GM12878 (cell line): ENCODE data around the gene TNFAIP8L3. TPM values are rescaled to one million over a fixed set of nuclear protein-coding genes. Genes with fewer than 3 reads are reported as not detected.

Experiments used
- ATAC-seq: fragments of 200-7000 bp; cut with Tn5 transposase; 3 replicates; pipeline ENCODE4 v1.9.1; 2020; ENCODE audit warnings: mild to moderate bottlenecking, moderate library complexity
- BruUV-seq: library from RNA; stranded (reverse); fragments of 400-500 nt; replicated peaks from 2 replicates; lab custom pipeline; 2021; lab: Mats Ljungman, UMichigan
- CTCF ChIA-PET: fragments of 300-600 bp; sonication (Branson Sonifier 250); formaldehyde crosslinking; extraction: SDS; loops from one replicate; lab custom pipeline; 2021; ENCODE audit warnings: inconsistent platforms; lab: Yijun Ruan, JAX
- POLR2A ChIA-PET: fragments of 350-600 bp; formaldehyde crosslinking; extraction: SDS; loops from one replicate; lab custom pipeline; 2021; ENCODE audit warnings: inconsistent platforms; lab: Charles Lee
- RAD21 ChIA-PET: fragments of 300-600 bp; sonication (Branson Sonifier 250); formaldehyde crosslinking; loops from one replicate; lab custom pipeline; 2023; ENCODE audit warnings: antibody characterized with exemption; ENCODE audit not compliant: unreplicated experiment; lab: Charles Lee
- SMC1A ChIA-PET: fragments of 300-600 bp; sonication (Branson Sonifier 250); formaldehyde crosslinking; loops from one replicate; lab custom pipeline; 2023; ENCODE audit not compliant: unreplicated experiment, uncharacterized antibody; lab: Charles Lee
- DNase-seq: peaks from one replicate; pipeline ENCODE4 v3.0.0-alpha.2; 2011; ENCODE audit warnings: low read depth, low spot score
- FAIRE-seq: peaks from 3 replicates; lab custom pipeline; 2011; peaks lifted over from hg19 to GRCh38; lab: Jason Lieb, UNC
- H2AFZ ChIP-seq: 2 replicates; pipeline ENCODE4 v1.6.0; 2011; ENCODE audit warnings: low read depth, low read length, control low read depth; ENCODE audit not compliant: control insufficient read depth
- H3K27ac ChIP-seq: 2 replicates; pipeline ENCODE4 v1.5.1; 2011; ENCODE audit warnings: control low read depth; ENCODE audit not compliant: control insufficient read depth, insufficient read depth
- H3K27me3 ChIP-seq, 2 experiments: replicated peaks in 1 of 2; 2 replicates each; pipeline versions ENCODE4 v1.6.0 to v1.6.1; 2011; ENCODE audit warnings: low read length in 1 of 2; ENCODE audit not compliant: control insufficient read depth in 2 of 2, insufficient read depth in 2 of 2
- H3K36me3 ChIP-seq, 2 experiments: 2 replicates each; pipeline ENCODE4 v1.5.1; 2011; ENCODE audit warnings: low read length in 1 of 2; ENCODE audit not compliant: control insufficient read depth in 2 of 2, insufficient read depth in 2 of 2
- H3K4me1 ChIP-seq: 2 replicates; pipeline ENCODE4 v1.6.1; 2011; ENCODE audit warnings: mild to moderate bottlenecking, low read length, moderate library complexity, mixed read lengths; ENCODE audit not compliant: control insufficient read depth, insufficient read depth
- H3K4me2 ChIP-seq: 2 replicates; pipeline ENCODE4 v1.6.0; 2011; ENCODE audit warnings: control low read depth; ENCODE audit not compliant: control insufficient read depth, insufficient read depth
- H3K4me3 ChIP-seq: fragments of 200-600 bp; sonication (generic); 2 replicates; pipeline ENCODE4 v1.5.1; 2016
- H3K79me2 ChIP-seq: 2 replicates; pipeline ENCODE4 v1.6.0; 2011; ENCODE audit warnings: low read length; ENCODE audit not compliant: control insufficient read depth, insufficient read depth
- H3K9ac ChIP-seq: 2 replicates; pipeline ENCODE4 v1.8.0; 2011; ENCODE audit warnings: low read length, control low read depth, mixed read lengths; ENCODE audit not compliant: control insufficient read depth, insufficient read depth
- H3K9me3 ChIP-seq: replicated peaks from 3 replicates; pipeline ENCODE4 v1.5.1; 2011; ENCODE audit warnings: mild to moderate bottlenecking, low read length; ENCODE audit not compliant: control insufficient read depth, insufficient read depth
- H4K20me1 ChIP-seq: 2 replicates; pipeline ENCODE4 v1.6.0; 2011; ENCODE audit not compliant: control insufficient read depth, insufficient read depth
- IRF3 ChIP-seq: fragments of 450-650 bp; IDR thresholded peaks from 2 replicates; pipeline ENCODE4 v1.6.1; 2014; ENCODE audit warnings: mild to moderate bottlenecking
- NFIC ChIP-seq: IDR thresholded peaks from 2 replicates; pipeline ENCODE4 v1.6.1; 2012; ENCODE audit warnings: low read depth, mild to moderate bottlenecking, inconsistent platforms, low read length, moderate library complexity
- PAX5 ChIP-seq: IDR thresholded peaks from 2 replicates; pipeline ENCODE4 v1.6.1; 2011; ENCODE audit warnings: low read depth, low read length, borderline replicate concordance
- PML ChIP-seq: IDR thresholded peaks from 2 replicates; pipeline ENCODE4 v1.6.1; 2012; ENCODE audit warnings: low read length, inconsistent platforms
- PRDM15 ChIP-seq: fragments of 450-650 bp; formaldehyde crosslinking; IDR thresholded peaks from 2 replicates; pipeline ENCODE4 v1.4.0; 2020; ENCODE audit warnings: mild to moderate bottlenecking, moderate library complexity
- SIN3A ChIP-seq: IDR thresholded peaks from 2 replicates; pipeline ENCODE4 v1.6.1; 2012; ENCODE audit warnings: low read depth, low read length, improper control_type of control experiment
- SREBF1 ChIP-seq: IDR thresholded peaks from 2 replicates; pipeline ENCODE4 v1.6.1; 2012; ENCODE audit warnings: mild to moderate bottlenecking, low read length
- ZNF384 ChIP-seq: IDR thresholded peaks from 2 replicates; pipeline ENCODE4 v1.6.1; 2012; ENCODE audit warnings: low read depth, mild to moderate bottlenecking, low read length, improper control_type of control experiment, borderline replicate concordance
- ZZZ3 ChIP-seq: IDR thresholded peaks from 2 replicates; pipeline ENCODE4 v1.6.1; 2011; ENCODE audit warnings: low read depth; ENCODE audit not compliant: control insufficient read depth, insufficient read length
- WGBS: methylation state at CpG from one replicate; pipeline ENCODE4 v1.1.6; 2016; ENCODE audit warnings: low lambda C conversion rate; ENCODE audit not compliant: insufficient replicate concordance, insufficient coverage; ENCODE audit errors: missing lambda C conversion rate; 5-methylcytosine and 5-hydroxymethylcytosine counted together
- in situ Hi-C: fragments of 300-500 bp; cut with MboI; formaldehyde crosslinking; loops from 9 replicates; pipeline ENCODE4 v1.14.3; 2018; ENCODE audit warnings: mixed read lengths
- intact Hi-C: fragments of 100-400 bp; cut with micrococcal nuclease; formaldehyde crosslinking; loops from one replicate; pipeline ENCODE4 v1.14.2; 2022; ENCODE audit not compliant: unreplicated experiment
- polyA plus RNA-seq, 11 experiments: library from polyadenylated mRNA; depleted of rRNA in 4 of 11; unstranded in 6 of 11; stranded (reverse) in 5 of 11; fragments of >200 nt; fragmentation: Nextera tagmentation in 4 of 11; fragmentation: Illumina TruSeq in 1 of 11; extraction: Ambion mirVana in 4 of 11; extraction: Trizol in 1 of 11; gene quantifications; 1 replicate in 1 of 11; 2 replicates in 10 of 11; pipeline versions ENCODE4 v1.2.1 to v1.2.3, GENCODE V29; 2011 to 2016; ENCODE audit warnings: inconsistent platforms in 2 of 11, missing spikeins in 2 of 11, low read depth in 1 of 11
- total RNA-seq, 4 experiments: library from RNA; depleted of rRNA in 3 of 4; stranded (reverse); fragments of >200 nt in 3 of 4; fragmentation: Illumina TruSeq in 1 of 4; extraction: Trizol in 1 of 4; gene quantifications; 2 replicates each; pipeline versions ENCODE4 v1.2.1 to v1.2.3, GENCODE V29; 2013 to 2021

TNFAIP8L3 gene
- total and polyA plus RNA-seq, 10 of the 15 experiments (the other 5 are each of a cell fraction or from before 2014, with no cell fraction given): 0.22 TPM; not detected in 9

GRCh38 chr15:51121118-51121517, 26.4 kb upstream of the TNFAIP8L3 start:
- ChIA-PET RAD21 (no interaction called here), CTCF (no interaction called here), SMC1A (no interaction called here), POLR2A (no interaction called here)
- Histone ChIP-seq H3K4me2 (no peak overlapping the region), H3K79me2 (no peaks in the 10 kb centered on the region), H3K4me3 (no peak overlapping the region), H3K27me3 (no peaks in the 10 kb centered on the region), H3K4me1 (no peaks in the 10 kb centered on the region), H3K27ac (no peak overlapping the region), H3K36me3 (no peaks in the 10 kb centered on the region), H2AFZ (no peak overlapping the region), H3K9ac (no peak overlapping the region), H4K20me1 (no peaks in the 10 kb centered on the region), H3K9me3 (no peaks in the 10 kb centered on the region)
- WGBS: 17% methylated on average over 2 of the region's 2 CpGs
- ATAC-seq (no peak), DNase-seq (no peak), FAIRE-seq (no peak)
- TF ChIP-seq PAX5: no peak
- no peak for TF ChIP-seq ZNF384
- TF ChIP-seq IRF3: no peak
- no peak for TF ChIP-seq PML
- no peak for TF ChIP-seq ZZZ3
- TF ChIP-seq SIN3A: no peak
- TF ChIP-seq NFIC: no peak
- no peak for TF ChIP-seq PRDM15
- no peak for TF ChIP-seq SREBF1
- BruUV-seq: no TSS peak
- intact Hi-C loops: no loop called here
- in situ Hi-C loops: no loop called here
